ENCODE data around the gene AGXT2. TPM values are rescaled to one million over a fixed set of nuclear protein-coding genes. Genes with fewer than 3 reads are reported as not detected.
"Not testable (repeated sequence)": the region's sequence is repeated elsewhere in the genome, so short reads cannot be mapped to it uniquely, and the experiment has no call there.

AGXT2 gene
- total RNA-seq, 1 experiment from 2014 or later = not detected

DNA sequence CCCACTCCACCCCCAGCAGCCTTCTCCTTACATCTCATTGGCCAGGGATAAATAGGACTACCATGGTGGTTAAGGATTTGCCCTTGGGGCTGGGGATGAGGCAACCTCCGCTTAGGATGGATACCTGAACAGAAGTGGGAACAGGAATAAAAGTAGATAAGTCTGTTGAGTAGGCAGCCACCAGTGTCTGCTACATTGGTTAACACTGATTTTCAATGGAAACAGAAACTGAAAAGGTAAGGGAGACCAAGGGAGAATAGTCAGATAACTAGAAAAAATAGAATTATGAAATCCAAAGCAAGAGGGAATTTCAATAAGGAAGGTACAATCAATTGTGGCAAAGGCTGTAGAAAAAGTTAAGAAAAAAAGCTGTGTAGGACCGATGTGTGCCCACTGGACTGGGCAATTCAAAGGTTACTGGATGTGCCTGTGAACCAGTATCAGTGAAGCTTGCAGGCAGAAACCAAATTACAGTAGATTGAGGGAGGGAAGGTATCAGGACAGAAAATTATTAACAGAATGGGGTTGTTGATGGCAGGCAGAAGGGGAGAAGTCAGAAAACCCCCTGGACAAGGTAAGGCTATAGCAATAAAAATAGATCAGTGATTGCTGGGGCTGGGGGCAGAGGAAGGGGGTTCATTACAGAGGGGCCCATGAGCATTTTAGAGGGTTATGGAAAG, 69.7 kb downstream of the AGXT2 start:
- Histone ChIP-seq H3K9me2 (ENCODE audit: insufficient read depth) (no peaks in the 10 kb centered on the region), H3K4me3 (no peak overlapping the region), H4K20me1 (ENCODE audit: insufficient read depth) (no peaks in the 10 kb centered on the region), H3K9me3 (ENCODE audit: insufficient read depth, low read depth) (0 out of 2 replicates have a peak, but pooled peaks cover 4% of the 10 kb centered on the region), H3K36me3 (ENCODE audit: low read depth) (no peaks in the 10 kb centered on the region), H3K79me2 (ENCODE audit: low read depth) (no peaks in the 10 kb centered on the region), H3K27me3 (ENCODE audit: insufficient read depth, low read depth) (peaks cover 40% of the 10 kb centered on the region), H3K4me1 (replicated peaks; ENCODE audit: insufficient read depth) (no peaks in the 10 kb centered on the region), H3K27ac (no peak overlapping the region), H3K4me2 (no peak overlapping the region), H3F3A (ENCODE audit: insufficient read depth, low read depth) (no peaks in the 10 kb centered on the region), H2AFZ (no peak overlapping the region)
- ChIA-PET CTCF (no interaction called here), POLR2A (ENCODE audit: unreplicated experiment) (interaction anchor here (0.6 to 0.7 kb wide), 2 partner anchors 48 to 693 kb away, joined by 4 to 12 read pairs; no protein-coding TSS in a partner anchor)
- intact Hi-C loops (cut with micrococcal nuclease; ENCODE audit: unreplicated experiment) = no loop called here
- no peak for DNase-seq
- no peak for TF ChIP-seq EZH2 (IDR thresholded peaks at IDR 0.05; ENCODE audit: low read depth)
- TF ChIP-seq, protein P1, sequence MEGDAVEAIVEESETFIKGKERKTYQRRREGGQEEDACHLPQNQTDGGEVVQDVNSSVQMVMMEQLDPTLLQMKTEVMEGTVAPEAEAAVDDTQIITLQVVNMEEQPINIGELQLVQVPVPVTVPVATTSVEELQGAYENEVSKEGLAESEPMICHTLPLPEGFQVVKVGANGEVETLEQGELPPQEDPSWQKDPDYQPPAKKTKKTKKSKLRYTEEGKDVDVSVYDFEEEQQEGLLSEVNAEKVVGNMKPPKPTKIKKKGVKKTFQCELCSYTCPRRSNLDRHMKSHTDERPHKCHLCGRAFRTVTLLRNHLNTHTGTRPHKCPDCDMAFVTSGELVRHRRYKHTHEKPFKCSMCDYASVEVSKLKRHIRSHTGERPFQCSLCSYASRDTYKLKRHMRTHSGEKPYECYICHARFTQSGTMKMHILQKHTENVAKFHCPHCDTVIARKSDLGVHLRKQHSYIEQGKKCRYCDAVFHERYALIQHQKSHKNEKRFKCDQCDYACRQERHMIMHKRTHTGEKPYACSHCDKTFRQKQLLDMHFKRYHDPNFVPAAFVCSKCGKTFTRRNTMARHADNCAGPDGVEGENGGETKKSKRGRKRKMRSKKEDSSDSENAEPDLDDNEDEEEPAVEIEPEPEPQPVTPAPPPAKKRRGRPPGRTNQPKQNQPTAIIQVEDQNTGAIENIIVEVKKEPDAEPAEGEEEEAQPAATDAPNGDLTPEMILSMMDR (conservative IDR thresholded peaks at IDR 0.05) = no peak
- no TSS peak for BruUV-seq (replicated peaks)

DNA sequence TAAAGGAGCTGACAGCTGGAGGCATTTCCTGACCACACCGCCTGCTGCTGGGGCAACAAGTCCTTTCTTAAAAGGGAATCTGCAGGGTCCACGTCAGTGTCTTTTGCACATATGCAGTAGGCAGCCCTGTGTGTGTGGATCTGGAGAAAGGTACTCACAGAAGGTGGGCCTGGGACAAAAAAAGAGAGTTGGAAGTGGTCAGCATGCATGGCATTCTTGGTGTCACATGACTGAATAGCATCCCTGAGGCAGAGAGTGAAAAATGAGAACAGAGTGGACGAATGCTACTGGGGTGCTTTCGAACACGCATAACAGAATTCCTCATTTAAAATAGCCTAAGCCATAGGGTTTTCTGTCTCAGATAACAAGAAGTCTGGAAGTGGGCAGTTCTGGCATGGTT, 71.4 kb downstream of the AGXT2 start:
- POLR2A ChIA-PET (ENCODE audit: unreplicated experiment) = no interaction called here
- TF ChIP-seq, protein P1 (conservative IDR thresholded peaks at IDR 0.05) = no peak
- no peak for TF ChIP-seq EZH2 (IDR thresholded peaks at IDR 0.05; ENCODE audit: low read depth)
- CTCF ChIA-PET = no interaction called here

GRCh38 chr5:34971655-34972054, 76.1 kb downstream of the AGXT2 start:
- intact Hi-C loops (cut with micrococcal nuclease; ENCODE audit: unreplicated experiment); H3K9me2 ChIP-seq (ENCODE audit: insufficient read depth); POLR2A ChIA-PET (ENCODE audit: unreplicated experiment); H4K20me1 ChIP-seq (ENCODE audit: insufficient read depth); H3K79me2 ChIP-seq (ENCODE audit: low read depth); H3F3A ChIP-seq (ENCODE audit: insufficient read depth, low read depth); BruUV-seq (replicated peaks); H3K36me3 ChIP-seq (ENCODE audit: low read depth); H3K4me3 ChIP-seq; H3K27ac ChIP-seq; H2AFZ ChIP-seq; H3K4me1 ChIP-seq (replicated peaks; ENCODE audit: insufficient read depth); H3K9me3 ChIP-seq (ENCODE audit: insufficient read depth, low read depth); DNase-seq; H3K4me2 ChIP-seq; CTCF ChIA-PET: not testable (repeated sequence)
- peaks cover 15% of the 10 kb centered on the region for H3K27me3 ChIP-seq (ENCODE audit: insufficient read depth, low read depth)

More for the DNA sequence above, 71.4 kb downstream of the AGXT2 start:
- no peaks in the 10 kb centered on the region for H3K36me3 ChIP-seq (ENCODE audit: low read depth)
- H2AFZ ChIP-seq = no peak overlapping the region
- H3F3A ChIP-seq (ENCODE audit: insufficient read depth, low read depth) = no peaks in the 10 kb centered on the region
- H3K9me3 ChIP-seq (ENCODE audit: insufficient read depth, low read depth) = no peaks in the 10 kb centered on the region
- H3K79me2 ChIP-seq (ENCODE audit: low read depth) = no peaks in the 10 kb centered on the region
- intact Hi-C loops (cut with micrococcal nuclease; ENCODE audit: unreplicated experiment) = no loop called here
- no peak overlapping the region for H3K27ac ChIP-seq
- BruUV-seq (replicated peaks) = no TSS peak
- DNase-seq = no peak
- H3K4me3 ChIP-seq = no peak overlapping the region
- H3K4me1 ChIP-seq (replicated peaks; ENCODE audit: insufficient read depth) = no peaks in the 10 kb centered on the region
- no peaks in the 10 kb centered on the region for H3K9me2 ChIP-seq (ENCODE audit: insufficient read depth)
- no peaks in the 10 kb centered on the region for H4K20me1 ChIP-seq (ENCODE audit: insufficient read depth)
- H3K4me2 ChIP-seq = no peak overlapping the region
- peaks cover 40% of the 10 kb centered on the region for H3K27me3 ChIP-seq (ENCODE audit: insufficient read depth, low read depth)

DNA sequence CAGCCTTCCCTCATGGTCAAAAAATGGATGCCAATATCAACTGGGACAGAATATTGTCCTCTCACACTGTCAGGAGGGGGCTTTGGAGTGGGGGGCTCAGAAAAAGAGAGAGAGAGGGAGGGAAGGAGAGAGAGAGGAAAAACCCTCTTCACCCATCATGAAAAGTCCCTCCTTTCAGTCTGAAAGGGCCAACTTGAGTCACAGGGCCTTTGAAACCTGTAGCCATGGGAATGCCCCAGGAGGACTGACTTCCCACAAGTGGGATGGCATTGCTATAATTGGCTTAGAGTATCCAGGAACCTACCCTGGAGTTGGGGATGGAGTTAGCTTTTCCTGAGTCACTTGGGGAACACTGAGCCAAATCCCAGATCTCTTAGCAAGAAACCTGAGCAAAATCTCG, 77.2 kb downstream of the AGXT2 start:
- no TSS peak for BruUV-seq (replicated peaks)

More for the DNA sequence above, 77.2 kb downstream of the AGXT2 start:
- Histone ChIP-seq H3K4me1 (replicated peaks; ENCODE audit: insufficient read depth) (no peaks in the 10 kb centered on the region), H3K9me2 (ENCODE audit: insufficient read depth) (no peaks in the 10 kb centered on the region), H3K4me3 (no peak overlapping the region), H3K9me3 (ENCODE audit: insufficient read depth, low read depth) (peaks cover 5% of the 10 kb centered on the region), H3F3A (ENCODE audit: insufficient read depth, low read depth) (no peaks in the 10 kb centered on the region), H3K4me2 (no peak overlapping the region), H3K27me3 (ENCODE audit: insufficient read depth, low read depth) (peaks cover 4% of the 10 kb centered on the region; the same call in 1 of the 2 replicates), H2AFZ (no peak overlapping the region), H3K79me2 (ENCODE audit: low read depth) (no peaks in the 10 kb centered on the region), H3K36me3 (ENCODE audit: low read depth) (no peaks in the 10 kb centered on the region), H4K20me1 (ENCODE audit: insufficient read depth) (no peaks in the 10 kb centered on the region), H3K27ac (no peak overlapping the region)
- intact Hi-C loops (cut with micrococcal nuclease; ENCODE audit: unreplicated experiment) = no loop called here
- DNase-seq = no peak
- TF ChIP-seq EZH2 (IDR thresholded peaks at IDR 0.05; ENCODE audit: low read depth) = no peak
- TF ChIP-seq, protein P1 (conservative IDR thresholded peaks at IDR 0.05) = no peak
- ChIA-PET POLR2A (ENCODE audit: unreplicated experiment) (no interaction called here), CTCF (no interaction called here)
